HCT116 (cell line): ENCODE results near the gene SRA1. TPM values are rescaled to one million over a fixed set of nuclear protein-coding genes. Genes with fewer than 3 reads are reported as not detected.

Experiments used
- ATAC-seq: fragments of 200-7000 bp; cut with Tn5 transposase; 2 replicates; pipeline ENCODE4 v1.9.1; 2020; ENCODE audit warnings: mild to moderate bottlenecking, moderate library complexity
- BruUV-seq: library from RNA; stranded (reverse); fragments of 400-500 nt; replicated peaks from 2 replicates; lab custom pipeline; 2021; lab: Mats Ljungman, UMichigan
- CTCF ChIA-PET: fragments of 300-600 bp; sonication (Branson Sonifier 250); formaldehyde crosslinking; loops from one replicate; lab custom pipeline; 2021; ENCODE audit warnings: antibody characterized with exemption; lab: Charles Lee
- POLR2A ChIA-PET: fragments of 300-600, 350-600 bp; sonication (Branson Sonifier 250); formaldehyde crosslinking; loops from one replicate; lab custom pipeline; 2021; ENCODE audit warnings: antibody characterized with exemption; lab: Charles Lee
- RAD21 ChIA-PET, 2 experiments: fragments of 300-600 bp; sonication (Branson Sonifier 250); formaldehyde crosslinking; loops; one replicate each; lab custom pipeline; 2023; ENCODE audit warnings: low total read pairs in 2 of 2; ENCODE audit not compliant: uncharacterized antibody in 2 of 2, unreplicated experiment in 2 of 2, low non-redundant PET in 1 of 2; lab: Charles Lee
- DNase-seq: peaks from one replicate; pipeline ENCODE4 v3.0.0-alpha.2; 2010; ENCODE audit warnings: low read depth, low spot score
- H2AFZ ChIP-seq: fragments of 200-600 bp; shearing (Covaris generic), sonication (generic); 2 replicates; pipeline ENCODE4 v1.6.1; 2017; ENCODE audit warnings: low read depth, mixed run types, mixed read lengths, antibody characterized with exemption, low read length; ENCODE audit not compliant: poor library complexity, severe bottlenecking
- H3K27ac ChIP-seq: 2 replicates; pipeline ENCODE4 v1.5.1; 2012; ENCODE audit warnings: low read depth, low read length
- H3K27me3 ChIP-seq: fragments of 200-600 bp; sonication (generic); 2 replicates; pipeline ENCODE4 v1.6.1; 2016; ENCODE audit warnings: mixed run types, low read length, mixed read lengths; ENCODE audit not compliant: insufficient read depth
- H3K36me3 ChIP-seq, 2 experiments: fragments of 200-500 bp in 1 of 2; fragments of 200-600 bp in 1 of 2; sonication (Bioruptor generic) in 1 of 2; sonication (generic) in 1 of 2; 2 replicates each; pipeline versions ENCODE4 v1.5.1 to v1.6.1; 2014 to 2016; ENCODE audit warnings: low read length in 2 of 2, inconsistent platforms in 1 of 2, mixed read lengths in 1 of 2, mixed run types in 1 of 2; ENCODE audit not compliant: insufficient read depth in 2 of 2, control insufficient read depth in 1 of 2
- H3K4me1 ChIP-seq, 2 experiments: fragments of 200-600 bp in 1 of 2; sonication (generic) in 1 of 2; 2 replicates each; pipeline versions ENCODE4 v1.5.1 to v1.6.1; 2012 to 2017; ENCODE audit warnings: low read length in 2 of 2, inconsistent platforms in 1 of 2, mild to moderate bottlenecking in 1 of 2, mixed read lengths in 1 of 2, mixed run types in 1 of 2, moderate library complexity in 1 of 2; ENCODE audit not compliant: insufficient read depth in 2 of 2, control insufficient read depth in 1 of 2
- H3K4me2 ChIP-seq: fragments of 200-600 bp; sonication (generic); 2 replicates; pipeline ENCODE4 v1.6.1; 2017; ENCODE audit warnings: mixed run types, low read length, mixed read lengths
- H3K4me3 ChIP-seq, 2 experiments: fragments of 200-600 bp in 1 of 2; sonication (generic) in 1 of 2; replicated peaks in 1 of 2; 2 replicates each; pipeline ENCODE4 v1.5.1; 2011 to 2016; ENCODE audit warnings: low read length in 2 of 2, control low read depth in 1 of 2, low read depth in 1 of 2, mild to moderate bottlenecking in 1 of 2, mixed read lengths in 1 of 2, mixed run types in 1 of 2
- H3K79me2 ChIP-seq: fragments of 200-600 bp; sonication (generic); 2 replicates; pipeline ENCODE4 v1.6.1; 2017; ENCODE audit warnings: mild to moderate bottlenecking, mixed run types, low read length, moderate library complexity, mixed read lengths; ENCODE audit not compliant: insufficient read depth
- H3K9ac ChIP-seq: fragments of 200-600 bp; sonication (generic); 2 replicates; pipeline ENCODE4 v1.6.1; 2016; ENCODE audit warnings: low read length, mixed read lengths
- H3K9me2 ChIP-seq: fragments of 200-600 bp; sonication (generic), shearing (Covaris generic); 2 replicates; pipeline ENCODE4 v1.6.1; 2017; ENCODE audit warnings: mixed run types, mild to moderate bottlenecking, moderate library complexity; ENCODE audit not compliant: insufficient read depth
- H3K9me3 ChIP-seq, 2 experiments: fragments of 200-500 bp in 1 of 2; fragments of 200-600 bp in 1 of 2; sonication (Bioruptor generic) in 1 of 2; sonication (generic) in 1 of 2; 2 replicates each; pipeline ENCODE4 v1.6.1; 2014 to 2017; ENCODE audit warnings: low read length in 2 of 2, mixed read lengths in 2 of 2, inconsistent platforms in 1 of 2, low read depth in 1 of 2, mild to moderate bottlenecking in 1 of 2, mixed run types in 1 of 2, moderate library complexity in 1 of 2; ENCODE audit not compliant: control insufficient read depth in 1 of 2, insufficient read depth in 1 of 2
- H4K20me1 ChIP-seq: fragments of 200-600 bp; sonication (generic), shearing (Covaris generic); 2 replicates; pipeline ENCODE4 v1.6.1; 2017; ENCODE audit warnings: mixed run types, mild to moderate bottlenecking, moderate library complexity; ENCODE audit not compliant: insufficient read depth
- CEBPB ChIP-seq: IDR thresholded peaks from 2 replicates; pipeline ENCODE4 v1.6.1; 2012; ENCODE audit warnings: low read depth
- EZH2phosphoT487 ChIP-seq: fragments of 200-600 bp; IDR thresholded peaks from 2 replicates; pipeline ENCODE4 v1.6.1; 2018; ENCODE audit warnings: antibody characterized with exemption, borderline replicate concordance
- FOSL1 ChIP-seq: IDR thresholded peaks from 2 replicates; pipeline ENCODE4 v1.6.1; 2012; ENCODE audit warnings: low read depth
- POLR2A ChIP-seq: IDR thresholded peaks from 2 replicates; pipeline ENCODE4 v1.7.0; 2011; ENCODE audit warnings: borderline replicate concordance; ENCODE audit not compliant: insufficient read depth, insufficient read length; ENCODE audit errors: extremely low read depth
- TCF7L2 ChIP-seq: IDR thresholded peaks from 2 replicates; pipeline ENCODE4 v1.7.0; 2011; ENCODE audit warnings: borderline replicate concordance, inconsistent platforms; ENCODE audit not compliant: insufficient read depth, insufficient read length; ENCODE audit errors: extremely low read depth
- ZFX ChIP-seq: fragments of 450-650 bp; IDR thresholded peaks from 2 replicates; pipeline ENCODE4 v1.6.1; 2017
- ZNF274 ChIP-seq: fragments of 200-500 bp; sonication (Bioruptor generic); IDR thresholded peaks from 2 replicates; pipeline ENCODE4 v1.6.1; 2014; ENCODE audit warnings: mild to moderate bottlenecking, low read depth, low read length, inconsistent platforms
- intact Hi-C: fragments of 100-400 bp; cut with micrococcal nuclease; formaldehyde crosslinking; loops from 2 replicates; pipeline ENCODE4 v1.10.0; 2022
- total RNA-seq: library from RNA; stranded (reverse); gene quantifications from one replicate; pipeline ENCODE4 v1.2.1, GENCODE V29; 2021; ENCODE audit not compliant: unreplicated experiment
- TF ChIP-seq, protein P1 (sequence below): IDR thresholded peaks from 2 replicates; pipeline ENCODE4 v1.6.1; 2012
- TF ChIP-seq, protein P2 (sequence below): IDR thresholded peaks from 2 replicates; pipeline ENCODE4 v1.6.1; 2012; ENCODE audit warnings: low read depth
- TF ChIP-seq, protein P3 (sequence below), 3 experiments: fragments of 200-600 bp in 1 of 3; sonication (generic) in 1 of 3; IDR thresholded peaks in 2 of 3; conservative IDR thresholded peaks in 1 of 3; 2 replicates each; pipeline ENCODE4 v1.5.1; 2012 to 2017; ENCODE audit warnings: low read depth in 2 of 3, low read length in 2 of 3, antibody characterized with exemption in 1 of 3, borderline replicate concordance in 1 of 3, control low read depth in 1 of 3, mild to moderate bottlenecking in 1 of 3, mixed read lengths in 1 of 3, mixed run types in 1 of 3, moderate library complexity in 1 of 3; ENCODE audit not compliant: insufficient read depth in 1 of 3
- TF ChIP-seq, protein P4 (sequence below): IDR thresholded peaks from 2 replicates; pipeline ENCODE4 v1.6.1; 2011; ENCODE audit warnings: mild to moderate bottlenecking, low read length, moderate library complexity; ENCODE audit not compliant: insufficient replicate concordance; ENCODE audit errors: extremely low read depth

SRA1 gene
- total RNA-seq, 1 experiment from 2014 or later, result 41.7 TPM

DNA sequence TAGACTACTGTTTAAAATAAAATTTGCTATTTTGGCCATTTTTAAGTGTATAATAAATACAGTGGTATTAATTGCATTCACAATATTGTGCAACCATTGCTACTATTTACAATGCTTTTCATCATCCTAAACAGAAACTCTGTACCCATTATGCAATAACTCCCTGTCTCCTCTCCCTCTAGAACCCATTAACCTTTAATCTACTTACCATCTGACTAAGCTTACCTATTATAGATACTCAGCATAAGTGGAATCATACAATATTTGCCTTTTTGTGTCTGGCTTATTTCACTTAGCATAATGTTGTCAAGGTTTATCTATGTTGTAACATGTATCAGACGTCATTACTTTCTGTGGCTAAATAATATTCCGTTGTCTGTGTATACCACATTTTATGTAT is 49.8 kb upstream of the SRA1 start:
- Histone ChIP-seq H3K36me3 (no peaks in the 10 kb centered on the region), H3K9me2 (no peaks in the 10 kb centered on the region), H3K4me3 (no peak overlapping the region), H3K9me3 (no peaks in the 10 kb centered on the region), H4K20me1 (no peaks in the 10 kb centered on the region), H3K4me1 (no peaks in the 10 kb centered on the region), H2AFZ (no peak overlapping the region), H3K4me2 (no peak overlapping the region), H3K79me2 (no peaks in the 10 kb centered on the region), H3K9ac (no peak overlapping the region), H3K27me3 (no peaks in the 10 kb centered on the region), H3K27ac (no peak overlapping the region)
- intact Hi-C loops, result no loop called here
- CTCF ChIA-PET, result no interaction called here
- no peak for DNase-seq
- no TSS peak for BruUV-seq
- no peak for ATAC-seq
- POLR2A ChIA-PET, result interaction anchor here (0.6 kb wide), 1 partner anchor 40 kb away, joined by 3 read pairs; the partner anchor contains the start of genes IK and NDUFA2
- TF ChIP-seq, protein P1, sequence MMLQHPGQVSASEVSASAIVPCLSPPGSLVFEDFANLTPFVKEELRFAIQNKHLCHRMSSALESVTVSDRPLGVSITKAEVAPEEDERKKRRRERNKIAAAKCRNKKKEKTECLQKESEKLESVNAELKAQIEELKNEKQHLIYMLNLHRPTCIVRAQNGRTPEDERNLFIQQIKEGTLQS, result no peak
- peak; percentile 41; the same call in 1 of the 2 replicates for TF ChIP-seq CEBPB
- no peak for TF ChIP-seq EZH2phosphoT487
- TF ChIP-seq FOSL1, result no peak
- TF ChIP-seq POLR2A, result no peak
- RAD21 ChIA-PET, result no interaction called here

DNA sequence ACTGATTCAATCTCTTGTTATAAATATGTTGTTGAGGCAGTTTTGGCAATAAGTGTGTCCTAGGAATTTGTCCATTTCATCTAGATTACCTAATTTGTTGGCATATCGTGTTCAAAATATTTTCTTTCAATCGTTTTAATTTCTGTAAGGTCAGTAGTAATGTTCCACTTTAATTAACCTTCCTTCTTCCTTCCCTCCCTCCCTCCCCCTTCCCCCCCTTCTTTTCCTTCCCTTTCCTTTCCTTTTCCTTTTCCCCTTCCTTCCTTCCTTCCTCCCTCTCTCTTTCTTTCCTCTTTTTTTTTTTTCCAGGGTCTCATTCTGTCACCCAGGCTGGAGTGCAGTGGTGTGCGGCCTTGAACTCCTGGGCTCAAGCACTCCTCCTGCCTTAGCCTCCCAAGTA is 48.6 kb upstream of the SRA1 start:
- H3K9ac ChIP-seq, result no peak overlapping the region
- no peak overlapping the region for H3K27ac ChIP-seq
- H4K20me1 ChIP-seq, result no peaks in the 10 kb centered on the region
- H3K36me3 ChIP-seq, result no peaks in the 10 kb centered on the region
- BruUV-seq, result no TSS peak
- intact Hi-C loops, result no loop called here
- H3K4me3 ChIP-seq, result no peak overlapping the region
- no peak for ATAC-seq
- no peaks in the 10 kb centered on the region for H3K9me3 ChIP-seq
- no peaks in the 10 kb centered on the region for H3K4me1 ChIP-seq
- H3K27me3 ChIP-seq, result no peaks in the 10 kb centered on the region
- H3K79me2 ChIP-seq, result no peaks in the 10 kb centered on the region
- ChIA-PET RAD21 (no interaction called here), CTCF (no interaction called here), POLR2A (no interaction called here)
- H2AFZ ChIP-seq, result no peak overlapping the region
- H3K4me2 ChIP-seq, result no peak overlapping the region
- no peaks in the 10 kb centered on the region for H3K9me2 ChIP-seq
- no peak for DNase-seq
- TF ChIP-seq TCF7L2 (no peak), CEBPB (no peak), FOSL1 (no peak), ZFX (no peak), EZH2phosphoT487 (no peak), ZNF274 (no peak)
- TF ChIP-seq, protein P2, sequence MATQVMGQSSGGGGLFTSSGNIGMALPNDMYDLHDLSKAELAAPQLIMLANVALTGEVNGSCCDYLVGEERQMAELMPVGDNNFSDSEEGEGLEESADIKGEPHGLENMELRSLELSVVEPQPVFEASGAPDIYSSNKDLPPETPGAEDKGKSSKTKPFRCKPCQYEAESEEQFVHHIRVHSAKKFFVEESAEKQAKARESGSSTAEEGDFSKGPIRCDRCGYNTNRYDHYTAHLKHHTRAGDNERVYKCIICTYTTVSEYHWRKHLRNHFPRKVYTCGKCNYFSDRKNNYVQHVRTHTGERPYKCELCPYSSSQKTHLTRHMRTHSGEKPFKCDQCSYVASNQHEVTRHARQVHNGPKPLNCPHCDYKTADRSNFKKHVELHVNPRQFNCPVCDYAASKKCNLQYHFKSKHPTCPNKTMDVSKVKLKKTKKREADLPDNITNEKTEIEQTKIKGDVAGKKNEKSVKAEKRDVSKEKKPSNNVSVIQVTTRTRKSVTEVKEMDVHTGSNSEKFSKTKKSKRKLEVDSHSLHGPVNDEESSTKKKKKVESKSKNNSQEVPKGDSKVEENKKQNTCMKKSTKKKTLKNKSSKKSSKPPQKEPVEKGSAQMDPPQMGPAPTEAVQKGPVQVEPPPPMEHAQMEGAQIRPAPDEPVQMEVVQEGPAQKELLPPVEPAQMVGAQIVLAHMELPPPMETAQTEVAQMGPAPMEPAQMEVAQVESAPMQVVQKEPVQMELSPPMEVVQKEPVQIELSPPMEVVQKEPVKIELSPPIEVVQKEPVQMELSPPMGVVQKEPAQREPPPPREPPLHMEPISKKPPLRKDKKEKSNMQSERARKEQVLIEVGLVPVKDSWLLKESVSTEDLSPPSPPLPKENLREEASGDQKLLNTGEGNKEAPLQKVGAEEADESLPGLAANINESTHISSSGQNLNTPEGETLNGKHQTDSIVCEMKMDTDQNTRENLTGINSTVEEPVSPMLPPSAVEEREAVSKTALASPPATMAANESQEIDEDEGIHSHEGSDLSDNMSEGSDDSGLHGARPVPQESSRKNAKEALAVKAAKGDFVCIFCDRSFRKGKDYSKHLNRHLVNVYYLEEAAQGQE, result no peak
- TF ChIP-seq, protein P3, sequence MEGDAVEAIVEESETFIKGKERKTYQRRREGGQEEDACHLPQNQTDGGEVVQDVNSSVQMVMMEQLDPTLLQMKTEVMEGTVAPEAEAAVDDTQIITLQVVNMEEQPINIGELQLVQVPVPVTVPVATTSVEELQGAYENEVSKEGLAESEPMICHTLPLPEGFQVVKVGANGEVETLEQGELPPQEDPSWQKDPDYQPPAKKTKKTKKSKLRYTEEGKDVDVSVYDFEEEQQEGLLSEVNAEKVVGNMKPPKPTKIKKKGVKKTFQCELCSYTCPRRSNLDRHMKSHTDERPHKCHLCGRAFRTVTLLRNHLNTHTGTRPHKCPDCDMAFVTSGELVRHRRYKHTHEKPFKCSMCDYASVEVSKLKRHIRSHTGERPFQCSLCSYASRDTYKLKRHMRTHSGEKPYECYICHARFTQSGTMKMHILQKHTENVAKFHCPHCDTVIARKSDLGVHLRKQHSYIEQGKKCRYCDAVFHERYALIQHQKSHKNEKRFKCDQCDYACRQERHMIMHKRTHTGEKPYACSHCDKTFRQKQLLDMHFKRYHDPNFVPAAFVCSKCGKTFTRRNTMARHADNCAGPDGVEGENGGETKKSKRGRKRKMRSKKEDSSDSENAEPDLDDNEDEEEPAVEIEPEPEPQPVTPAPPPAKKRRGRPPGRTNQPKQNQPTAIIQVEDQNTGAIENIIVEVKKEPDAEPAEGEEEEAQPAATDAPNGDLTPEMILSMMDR (IDR thresholded peaks at IDR 0.05 in 2 of 3, conservative IDR thresholded peaks at IDR 0.05 in 1 of 3; ENCODE audit: borderline replicate concordance in 1 of 3, insufficient read depth in 1 of 3, low read depth in 2 of 3, low read length in 2 of 3), result no peak
- TF ChIP-seq, protein P4, sequence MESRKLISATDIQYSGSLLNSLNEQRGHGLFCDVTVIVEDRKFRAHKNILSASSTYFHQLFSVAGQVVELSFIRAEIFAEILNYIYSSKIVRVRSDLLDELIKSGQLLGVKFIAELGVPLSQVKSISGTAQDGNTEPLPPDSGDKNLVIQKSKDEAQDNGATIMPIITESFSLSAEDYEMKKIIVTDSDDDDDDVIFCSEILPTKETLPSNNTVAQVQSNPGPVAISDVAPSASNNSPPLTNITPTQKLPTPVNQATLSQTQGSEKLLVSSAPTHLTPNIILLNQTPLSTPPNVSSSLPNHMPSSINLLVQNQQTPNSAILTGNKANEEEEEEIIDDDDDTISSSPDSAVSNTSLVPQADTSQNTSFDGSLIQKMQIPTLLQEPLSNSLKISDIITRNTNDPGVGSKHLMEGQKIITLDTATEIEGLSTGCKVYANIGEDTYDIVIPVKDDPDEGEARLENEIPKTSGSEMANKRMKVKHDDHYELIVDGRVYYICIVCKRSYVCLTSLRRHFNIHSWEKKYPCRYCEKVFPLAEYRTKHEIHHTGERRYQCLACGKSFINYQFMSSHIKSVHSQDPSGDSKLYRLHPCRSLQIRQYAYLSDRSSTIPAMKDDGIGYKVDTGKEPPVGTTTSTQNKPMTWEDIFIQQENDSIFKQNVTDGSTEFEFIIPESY, result no peak
